K562 (cell line): ENCODE results near the gene FAM200A. TPM values are rescaled to one million over a fixed set of nuclear protein-coding genes. Genes with fewer than 3 reads are reported as not detected.

Experiments used
- ATAC-seq: fragments of 200-7000 bp; cut with Tn5 transposase; 3 replicates; pipeline ENCODE4 v1.9.1; 2020; ENCODE audit warnings: moderate library complexity
- BruUV-seq: library from RNA; stranded (reverse); fragments of 400-500 nt; replicated peaks from 2 replicates; lab custom pipeline; 2021; lab: Mats Ljungman, UMichigan
- CTCF ChIA-PET: fragments of 300-600 bp; formaldehyde crosslinking; extraction: SDS; loops from one replicate; lab custom pipeline; 2021; ENCODE audit warnings: low intra/inter-chr PET ratio; lab: Yijun Ruan, JAX
- POLR2A ChIA-PET: fragments of 300-600, 350-650 bp; sonication (Branson Sonifier 250); formaldehyde crosslinking; extraction: SDS; loops from one replicate; lab custom pipeline; 2021; ENCODE audit warnings: antibody characterized with exemption, inconsistent platforms; lab: Yijun Ruan, JAX
- DNase-seq, 4 experiments: peaks; one replicate each; pipeline versions ENCODE4 v3.0.0 to v3.0.0-alpha.2; 2011 to 2018; ENCODE audit warnings: low spot score in 3 of 4, mixed read lengths in 3 of 4; ENCODE audit errors: extremely low read depth in 1 of 4
- FAIRE-seq: peaks from 2 replicates; lab custom pipeline; 2011; peaks lifted over from hg19 to GRCh38; lab: Jason Lieb, UNC
- H2AFZ ChIP-seq: 2 replicates; pipeline ENCODE4 v1.6.0; 2011; ENCODE audit warnings: low read depth, low read length, control low read depth, inconsistent platforms
- H3K27ac ChIP-seq: fragments of 200-600 bp; 3 replicates; pipeline ENCODE4 v1.8.0; 2011; ENCODE audit warnings: low read depth, mild to moderate bottlenecking, control low read depth, inconsistent platforms, low read length, moderate library complexity, mixed read lengths; ENCODE audit errors: extremely low read depth
- H3K27me3 ChIP-seq, 2 experiments: fragments of 300-600 bp in 1 of 2; 2 replicates in 1 of 2; 3 replicates in 1 of 2; pipeline versions ENCODE4 v1.6.0 to v1.8.0; 2011; ENCODE audit warnings: inconsistent platforms in 2 of 2, low read length in 2 of 2, mild to moderate bottlenecking in 1 of 2, mixed read lengths in 1 of 2, moderate library complexity in 1 of 2; ENCODE audit not compliant: control insufficient read depth in 2 of 2, insufficient read depth in 2 of 2
- H3K36me3 ChIP-seq: fragments of 300-600 bp; 3 replicates; pipeline ENCODE4 v1.8.0; 2011; ENCODE audit warnings: mild to moderate bottlenecking, low read length, inconsistent platforms; ENCODE audit not compliant: control insufficient read depth, insufficient read depth
- H3K4me1 ChIP-seq, 2 experiments: fragments of 200-600 bp in 1 of 2; replicated peaks in 1 of 2; 2 replicates in 1 of 2; 3 replicates in 1 of 2; pipeline versions ENCODE4 v1.5.1 to v1.8.0; 2011; ENCODE audit warnings: inconsistent platforms in 2 of 2, low read length in 2 of 2, mild to moderate bottlenecking in 1 of 2, mixed read lengths in 1 of 2, moderate library complexity in 1 of 2; ENCODE audit not compliant: control insufficient read depth in 2 of 2, insufficient read depth in 2 of 2
- H3K4me2 ChIP-seq: 2 replicates; pipeline ENCODE4 v1.6.1; 2011; ENCODE audit warnings: low read length, control low read depth, inconsistent platforms, mixed read lengths; ENCODE audit not compliant: insufficient read depth
- H3K4me3 ChIP-seq: fragments of 200-600 bp; sonication (generic), shearing (Covaris generic); 2 replicates; pipeline ENCODE4 v1.5.1; 2016; ENCODE audit warnings: control low read depth, inconsistent platforms
- H3K79me2 ChIP-seq: fragments of 200-600 bp; 3 replicates; pipeline ENCODE4 v1.8.0; 2011; ENCODE audit warnings: low read length, inconsistent platforms; ENCODE audit not compliant: control insufficient read depth, insufficient read depth
- H3K9ac ChIP-seq, 2 experiments: 2 replicates each; pipeline versions ENCODE4 v1.6.0 to v1.6.1; 2011; ENCODE audit warnings: low read depth in 2 of 2, low read length in 2 of 2, control low read depth in 1 of 2, inconsistent platforms in 1 of 2, mild to moderate bottlenecking in 1 of 2, mixed read lengths in 1 of 2; ENCODE audit not compliant: insufficient read depth in 1 of 2
- H3K9me1 ChIP-seq: one replicate; pipeline ENCODE4 v1.6.0; 2011; ENCODE audit warnings: inconsistent platforms, mild to moderate bottlenecking, low read length, moderate library complexity; ENCODE audit not compliant: control insufficient read depth, insufficient read depth
- H3K9me3 ChIP-seq: replicated peaks from 2 replicates; pipeline ENCODE4 v1.5.1; 2011; ENCODE audit warnings: low read depth, low read length, inconsistent platforms; ENCODE audit not compliant: control insufficient read depth, insufficient read depth
- H4K20me1 ChIP-seq: replicated peaks from 2 replicates; pipeline ENCODE4 v1.6.1; 2011; ENCODE audit warnings: low read length, inconsistent platforms, mixed read lengths; ENCODE audit not compliant: control insufficient read depth, insufficient read depth
- ATF4 ChIP-seq: fragments of 450-650 bp; formaldehyde crosslinking; IDR thresholded peaks from 2 replicates; pipeline ENCODE4 v1.4.0; 2022; ENCODE audit warnings: mild to moderate bottlenecking, moderate library complexity
- CBFA2T2 ChIP-seq: fragments of 450-650 bp; conservative IDR thresholded peaks from 2 replicates; pipeline ENCODE4 v1.6.1; 2017; ENCODE audit warnings: mild to moderate bottlenecking
- CHD2 ChIP-seq: IDR thresholded peaks from 2 replicates; pipeline ENCODE4 v1.6.1; 2011; ENCODE audit warnings: low read depth, low read length
- ESRRA ChIP-seq: fragments of 450-650 bp; IDR thresholded peaks from 2 replicates; pipeline ENCODE4 v1.6.1; 2014; ENCODE audit warnings: low read depth, mild to moderate bottlenecking, moderate library complexity, borderline replicate concordance
- ETV6 ChIP-seq, 3 experiments: fragments of 150-350 bp in 1 of 3; sonication (generic) in 1 of 3; formaldehyde crosslinking in 1 of 3; IDR thresholded peaks; 2 replicates each; pipeline versions ENCODE4 v1.6.1 to v1.8.0; 2014 to 2022; ENCODE audit warnings: borderline replicate concordance in 2 of 3, low read depth in 2 of 3, antibody characterized with exemption in 1 of 3, low read length in 1 of 3, mild to moderate bottlenecking in 1 of 3, missing genetic modification reagents in 1 of 3
- FUS ChIP-seq: fragments of 200-400 bp; formaldehyde crosslinking; optimal IDR thresholded peaks from 2 replicates; pipeline ENCODE3; 2017; ENCODE audit warnings: low read depth, low read length
- GTF2E2 ChIP-seq: fragments of 200-800 bp; sonication (Bioruptor generic); IDR thresholded peaks from 2 replicates; pipeline ENCODE4 v1.6.1; 2016; ENCODE audit warnings: missing genetic modification characterization, missing compliant biosample characterization
- HDAC1 ChIP-seq, 2 experiments: fragments of 450-650 bp; IDR thresholded peaks; 2 replicates each; pipeline ENCODE4 v1.6.1; 2016 to 2017; ENCODE audit warnings: inconsistent platforms in 1 of 2, mild to moderate bottlenecking in 1 of 2, moderate library complexity in 1 of 2
- MTA1 ChIP-seq: fragments of 450-650 bp; IDR thresholded peaks from 2 replicates; pipeline ENCODE4 v1.6.1; 2017; ENCODE audit warnings: borderline replicate concordance
- NFE2 ChIP-seq: IDR thresholded peaks from 2 replicates; pipeline ENCODE4 v1.6.1; 2014; ENCODE audit warnings: antibody characterized with exemption, low read depth
- NR2C1 ChIP-seq, 2 experiments: fragments of 450-650 bp; IDR thresholded peaks; 2 replicates each; pipeline ENCODE4 v1.6.1; 2017; ENCODE audit warnings: mild to moderate bottlenecking in 2 of 2, antibody characterized with exemption in 1 of 2, inconsistent platforms in 1 of 2, missing compliant biosample characterization in 1 of 2, missing genetic modification characterization in 1 of 2
- PCBP2 ChIP-seq: fragments of 200-400 bp; formaldehyde crosslinking; IDR thresholded peaks from 2 replicates; pipeline ENCODE4 v1.6.1; 2018; ENCODE audit warnings: low read length, low read depth, mild to moderate bottlenecking, moderate library complexity; ENCODE audit not compliant: poor library complexity, severe bottlenecking
- PKNOX1 ChIP-seq: fragments of 450-650 bp; IDR thresholded peaks from 2 replicates; pipeline ENCODE4 v1.6.1; 2016
- POLR2B ChIP-seq: fragments of 450-650 bp; IDR thresholded peaks from 2 replicates; pipeline ENCODE4 v1.6.1; 2018; ENCODE audit warnings: low read depth; ENCODE audit not compliant: partially characterized antibody
- RFX7 ChIP-seq: fragments of 250-450 bp; sonication (Bioruptor Pico); IDR thresholded peaks from 2 replicates; pipeline ENCODE4 v1.5.1; 2021; ENCODE audit warnings: mild to moderate bottlenecking
- TBP ChIP-seq: optimal IDR thresholded peaks from 2 replicates; pipeline ENCODE3; 2011; ENCODE audit warnings: low read depth, low read length, improper control_type of control experiment
- UBTF ChIP-seq, 2 experiments: IDR thresholded peaks; 2 replicates each; pipeline ENCODE4 v1.6.1; 2012; ENCODE audit warnings: improper control_type of control experiment in 2 of 2, low read depth in 2 of 2, low read length in 2 of 2, borderline replicate concordance in 1 of 2
- ZNF184 ChIP-seq: sonication (generic); formaldehyde crosslinking; IDR thresholded peaks from 2 replicates; pipeline ENCODE4 v1.5.0; 2020; ENCODE audit warnings: missing genetic modification reagents
- ZNF766 ChIP-seq: fragments of 200-800 bp; sonication (Bioruptor generic); conservative IDR thresholded peaks from 2 replicates; pipeline ENCODE4 v1.6.1; 2016; ENCODE audit warnings: missing genetic modification characterization, missing compliant biosample characterization
- WGBS: fragments of 100-300 bp; shearing (Covaris generic); methylation state at CpG from one replicate; pipeline ENCODE4 v1.1.6; 2016; ENCODE audit warnings: low coverage, mixed read lengths; ENCODE audit not compliant: insufficient coverage; ENCODE audit errors: missing lambda C conversion rate; 5-methylcytosine and 5-hydroxymethylcytosine counted together
- in situ Hi-C: fragments of 300-500 bp; cut with MboI; formaldehyde crosslinking; loops from 4 replicates; pipeline ENCODE4 v1.15.0; 2018; ENCODE audit warnings: inconsistent platforms, mixed read lengths
- intact Hi-C: fragments of 100-400 bp; cut with micrococcal nuclease; formaldehyde crosslinking; loops from 2 replicates; pipeline ENCODE4 v1.14.2; 2022
- polyA plus RNA-seq, 8 experiments: library from polyadenylated mRNA; depleted of rRNA in 4 of 8; stranded (reverse) in 5 of 8; unstranded in 3 of 8; fragments of >200 nt; fragmentation: Nextera tagmentation in 2 of 8; fragmentation: Illumina TruSeq in 1 of 8; extraction: Ambion mirVana in 2 of 8; extraction: Trizol in 1 of 8; gene quantifications; 2 replicates each; pipeline versions ENCODE4 v1.2.1 to v1.2.3, GENCODE V29; 2011 to 2014; ENCODE audit warnings: inconsistent platforms in 1 of 8, missing spikeins in 1 of 8
- total RNA-seq, 7 experiments: library from RNA; depleted of rRNA in 6 of 7; stranded (reverse); fragments of >200 nt in 6 of 7; fragmentation: Illumina TruSeq in 2 of 7; extraction: Trizol in 2 of 7; gene quantifications; 2 replicates each; pipeline versions ENCODE4 v1.2.1 to v1.2.3, GENCODE V29; 2011 to 2021; ENCODE audit warnings: low replicate concordance in 1 of 7

The FAM200A gene
- total and polyA plus RNA-seq, 9 of the 15 experiments (the other 6 are each of a cell fraction or from before 2014, with no cell fraction given): 3.3 to 11.2 (median 8.3) TPM

GRCh38 chr7:99505324-99505662, 46.6 kb downstream of the FAM200A start:
- no peak for DNase-seq
- Histone ChIP-seq H3K4me1 (peaks cover 4 to 22% of the 10 kb centered on the region in 2 experiments; a peak in 3 of 5 replicates), H3K4me2 (peak overlapping the region; percentile 93), H3K9ac (peak overlapping the region; percentile 86 to 88), H2AFZ (peak overlapping the region; percentile 90), H3K79me2 (peaks cover 43% of the 10 kb centered on the region), H3K36me3 (peaks cover 6% of the 10 kb centered on the region; the same call in 2 of the 3 replicates), H3K9me3 (peaks cover 3% of the 10 kb centered on the region; the same call in 1 of the 2 replicates), H4K20me1 (no peaks in the 10 kb centered on the region), H3K27ac (peak overlapping the region; percentile 77), H3K9me1 (no peaks in the 10 kb centered on the region), H3K4me3 (peak overlapping the region; percentile 84), H3K27me3 (no peaks in the 10 kb centered on the region)
- no TSS peak for BruUV-seq
- no peak for FAIRE-seq
- intact Hi-C loops (loop anchor here (5.0 kb wide), 1 partner anchor 47 kb away; the partner anchor contains the start of gene FAM200A), in situ Hi-C loops (no loop called here)
- ATAC-seq: peak; percentile 11
- under 1% methylated on average over 11 of the region's 11 CpGs for WGBS
- ChIA-PET POLR2A (interaction anchor here (0.6 to 3.1 kb wide), 18 partner anchors 10 to 923 kb away, joined by 3 to 31 read pairs (median 4); partner anchors contain the start of genes ZCWPW1, ZNF655 and ZSCAN25), CTCF (no interaction called here)
- TF ChIP-seq PCBP2 (no peak), GTF2E2 (tag) (peak; percentile 51; the same call in 1 of the 2 replicates), RFX7 (CRISPR knock-in tag) (no peak), POLR2B (peak; percentile 1), FUS (no peak), NFE2 (no peak), PKNOX1 (no peak), CHD2 (no peak), UBTF (IDR thresholded peaks at IDR 0.05; ENCODE audit: borderline replicate concordance in 1 of 2, low read depth in 2 of 2, low read length in 2 of 2) (no peak), NR2C1 (IDR thresholded peaks at IDR 0.05) (peak; percentile 2; the same call in 1 of the 2 replicates), NR2C1 (tag; IDR thresholded peaks at IDR 0.05) (no peak), ZNF184 (CRISPR knock-in tag) (no peak), CBFA2T2 (no peak), ESRRA (no peak; the same call in none of the 2 replicates), ETV6 (IDR thresholded peaks at IDR 0.05; ENCODE audit: borderline replicate concordance in 1 of 2, low read depth in 2 of 2, low read length in 1 of 2) (no peak), ETV6 (CRISPR knock-in tag; IDR thresholded peaks at IDR 0.05; ENCODE audit: borderline replicate concordance) (no peak), ZNF766 (no peak), TBP (no peak), MTA1 (no peak), HDAC1 (IDR thresholded peaks at IDR 0.05) (peak in 1 of 2 experiments; percentile 44; a peak in 1 of 4 replicates), ATF4 (CRISPR knock-in tag) (no peak)
